Forelimb muscle (tissue), 1 donor: Measurements from ENCODE around the gene SLC37A3. TPM values are rescaled to one million over a fixed set of nuclear protein-coding genes. Genes with fewer than 3 reads are reported as not detected.
"Not testable (repeated sequence)": the region's sequence is repeated elsewhere in the genome, so short reads cannot be mapped to it uniquely, and the experiment has no call there.

Source experiments
- DNase-seq: peaks from one replicate; pipeline ENCODE4 v3.0.0-alpha.2; 2013; ENCODE audit warnings: low read depth
- polyA plus RNA-seq: library from polyadenylated mRNA; unstranded; fragments of 120-200 nt; gene quantifications from one replicate; pipeline ENCODE4 v1.2.1, GENCODE V29; 2013; ENCODE audit not compliant: insufficient read length

The SLC37A3 gene
- polyA plus RNA-seq, result 26.4 TPM

GRCh38 chr7:140397784-140398750, at the start of gene SLC37A3:
Gene SLC37A3 (minus strand): TSS chr7:140398530. CDS start chr7:140382526, 16,004 bp downstream.
- peak; percentile 40 for DNase-seq

- no peak for DNase-seq
Observed at GRCh38 chr7:140447841-140448240, 49.5 kb upstream of the SLC37A3 start.

- DNase-seq, result no peak
Observed at GRCh38 chr7:140446467-140446866, 48.1 kb upstream of the SLC37A3 start.

- DNase-seq, result no peak
Observed at GRCh38 chr7:140441519-140441918, 43.2 kb upstream of the SLC37A3 start.

GRCh38 chr7:140440593-140440992, 42.3 kb upstream of the SLC37A3 start:
- no peak for DNase-seq

- DNase-seq, result no peak
Observed at GRCh38 chr7:140439359-140439758, 41.0 kb upstream of the SLC37A3 start.

- no peak for DNase-seq
Observed at GRCh38 chr7:140435252-140435895, 37.0 kb upstream of the SLC37A3 start.

- no peak for DNase-seq
Observed at GRCh38 chr7:140433396-140433795, 35.1 kb upstream of the SLC37A3 start.

GRCh38 chr7:140426130-140426529, 27.8 kb upstream of the SLC37A3 start:
- no peak for DNase-seq

GRCh38 chr7:140425718-140426117, 27.4 kb upstream of the SLC37A3 start:
- no peak for DNase-seq

- no peak for DNase-seq
Observed at GRCh38 chr7:140423501-140423900, 25.2 kb upstream of the SLC37A3 start.

- no peak for DNase-seq
Observed at GRCh38 chr7:140421521-140421920, 23.2 kb upstream of the SLC37A3 start.

- no peak for DNase-seq
Observed at GRCh38 chr7:140418653-140419052, 20.3 kb upstream of the SLC37A3 start.

- not testable (repeated sequence) for DNase-seq
Observed at GRCh38 chr7:140418156-140418472, 19.8 kb upstream of the SLC37A3 start.

GRCh38 chr7:140417456-140418155, 19.3 kb upstream of the SLC37A3 start:
- no peak for DNase-seq

GRCh38 chr7:140416560-140416959, 18.2 kb upstream of the SLC37A3 start:
- no peak for DNase-seq

- DNase-seq, result not testable (repeated sequence)
Observed at GRCh38 chr7:140415816-140416215, 17.5 kb upstream of the SLC37A3 start.

GRCh38 chr7:140415361-140415760, 17.0 kb upstream of the SLC37A3 start:
- no peak for DNase-seq

- DNase-seq, result no peak
Observed at GRCh38 chr7:140404565-140405065, 6.3 kb upstream of the SLC37A3 start.

GRCh38 chr7:140403878-140404564, 5.7 kb upstream of the SLC37A3 start, which contains the start of gene RAB19:
Gene RAB19 (plus strand): TSS chr7:140404058. CDS start chr7:140407647, 3,589 bp downstream.
- DNase-seq, result no peak

- no peak for DNase-seq
Observed at GRCh38 chr7:140402178-140402835, 4.0 kb upstream of the SLC37A3 start.
